ENCODE results near the gene ITM2B. TPM values are rescaled to one million over a fixed set of nuclear protein-coding genes. Genes with fewer than 3 reads are reported as not detected.

Gene ITM2B
- total RNA-seq, 1 experiment from 2014 or later, result 120 TPM

DNA sequence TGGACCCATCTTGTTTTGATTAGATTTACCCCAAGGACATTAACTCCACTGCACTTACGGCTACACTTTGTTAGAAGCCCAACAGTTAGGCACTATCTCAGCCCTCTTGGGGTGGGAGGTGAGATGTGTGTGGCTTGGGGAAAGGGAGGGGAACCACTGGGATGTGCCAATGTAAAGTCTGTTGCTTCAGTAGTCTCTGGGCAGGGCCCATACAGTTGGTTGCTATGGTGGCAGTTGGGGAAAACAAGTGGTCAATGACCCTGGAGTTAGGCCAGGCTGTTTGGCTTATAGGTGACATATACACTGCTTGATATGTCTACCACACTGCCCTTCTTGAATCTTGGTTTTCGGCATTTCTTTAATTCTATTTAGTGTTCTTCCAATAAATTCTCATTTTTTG, 61.6 kb downstream of the ITM2B start:
- no peaks in the 10 kb centered on the region for H3K9me3 ChIP-seq (ENCODE audit: low read length)
- no peak overlapping the region for H3K4me2 ChIP-seq (ENCODE audit: low read depth, low read length, poor library complexity, severe bottlenecking)
- no peaks in the 10 kb centered on the region for H3K9me2 ChIP-seq (replicated peaks; ENCODE audit: insufficient read depth, low read length)
- no peaks in the 10 kb centered on the region for H4K20me1 ChIP-seq (ENCODE audit: insufficient read depth, low read depth, low read length)
- no peaks in the 10 kb centered on the region for H3K27me3 ChIP-seq (ENCODE audit: low read length)
- H3K9ac ChIP-seq (ENCODE audit: low read length), result no peak overlapping the region
- no peaks in the 10 kb centered on the region for H3K36me3 ChIP-seq (ENCODE audit: insufficient read depth, low read length)
- H2AFZ ChIP-seq (ENCODE audit: low read length), result no peak overlapping the region
- DNase-seq, result no peak
- no peak overlapping the region for H3K4me3 ChIP-seq (ENCODE audit: low read length)
- peaks cover 9% of the 10 kb centered on the region for H3K4me1 ChIP-seq (ENCODE audit: low read length)
- H3K79me2 ChIP-seq (ENCODE audit: low read length), result no peaks in the 10 kb centered on the region
- H3K27ac ChIP-seq (ENCODE audit: low read length), result no peak overlapping the region

- no peak overlapping the region for H3K9ac ChIP-seq (ENCODE audit: low read length)
- no peaks in the 10 kb centered on the region for H3K9me3 ChIP-seq (ENCODE audit: low read length)
- no peaks in the 10 kb centered on the region for H3K36me3 ChIP-seq (ENCODE audit: insufficient read depth, low read length)
- H3K4me3 ChIP-seq (ENCODE audit: low read length), result no peak overlapping the region
- H3K79me2 ChIP-seq (ENCODE audit: low read length), result no peaks in the 10 kb centered on the region
- H3K4me2 ChIP-seq (ENCODE audit: low read depth, low read length, poor library complexity, severe bottlenecking), result no peak overlapping the region
- H3K27me3 ChIP-seq (ENCODE audit: low read length), result no peaks in the 10 kb centered on the region
- H3K9me2 ChIP-seq (replicated peaks; ENCODE audit: insufficient read depth, low read length), result no peaks in the 10 kb centered on the region
- H3K4me1 ChIP-seq (ENCODE audit: low read length), result peaks cover 9% of the 10 kb centered on the region
- no peak overlapping the region for H3K27ac ChIP-seq (ENCODE audit: low read length)
- no peak overlapping the region for H2AFZ ChIP-seq (ENCODE audit: low read length)
- no peak for DNase-seq
- no peaks in the 10 kb centered on the region for H4K20me1 ChIP-seq (ENCODE audit: insufficient read depth, low read depth, low read length)
These were observed 62.3 kb downstream of the ITM2B start for GRCh38 chr13:48295271-48295670.

DNA sequence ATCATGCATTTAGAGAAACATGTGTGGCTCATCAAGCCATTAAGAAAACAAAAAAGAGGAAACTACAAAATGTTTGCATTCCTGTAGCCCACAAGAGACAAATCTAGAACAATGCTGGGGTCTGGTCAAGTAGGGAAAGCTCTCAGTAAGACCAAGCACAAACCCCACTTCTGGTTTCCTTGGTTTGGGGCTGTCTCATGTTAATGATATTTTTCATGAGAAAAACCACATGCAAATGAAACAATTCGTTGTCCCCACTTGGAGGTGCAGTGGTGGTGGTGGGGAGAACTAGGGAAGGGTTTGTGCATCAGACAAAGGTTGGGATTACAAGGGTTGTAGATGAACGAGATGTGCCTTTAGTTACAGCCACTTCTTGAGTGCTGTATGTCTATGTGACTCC, 63.5 kb downstream of the ITM2B start:
- no peak overlapping the region for H3K9ac ChIP-seq (ENCODE audit: low read length)
- no peaks in the 10 kb centered on the region for H3K9me3 ChIP-seq (ENCODE audit: low read length)
- no peak overlapping the region for H3K27ac ChIP-seq (ENCODE audit: low read length)
- H3K36me3 ChIP-seq (ENCODE audit: insufficient read depth, low read length), result no peaks in the 10 kb centered on the region
- H3K79me2 ChIP-seq (ENCODE audit: low read length), result no peaks in the 10 kb centered on the region
- no peak overlapping the region for H2AFZ ChIP-seq (ENCODE audit: low read length)
- H3K9me2 ChIP-seq (replicated peaks; ENCODE audit: insufficient read depth, low read length), result no peaks in the 10 kb centered on the region
- DNase-seq, result no peak
- peaks cover 9% of the 10 kb centered on the region for H3K4me1 ChIP-seq (ENCODE audit: low read length)
- H3K27me3 ChIP-seq (ENCODE audit: low read length), result no peaks in the 10 kb centered on the region
- no peaks in the 10 kb centered on the region for H4K20me1 ChIP-seq (ENCODE audit: insufficient read depth, low read depth, low read length)
- no peak overlapping the region for H3K4me2 ChIP-seq (ENCODE audit: low read depth, low read length, poor library complexity, severe bottlenecking)
- H3K4me3 ChIP-seq (ENCODE audit: low read length), result no peak overlapping the region

DNA sequence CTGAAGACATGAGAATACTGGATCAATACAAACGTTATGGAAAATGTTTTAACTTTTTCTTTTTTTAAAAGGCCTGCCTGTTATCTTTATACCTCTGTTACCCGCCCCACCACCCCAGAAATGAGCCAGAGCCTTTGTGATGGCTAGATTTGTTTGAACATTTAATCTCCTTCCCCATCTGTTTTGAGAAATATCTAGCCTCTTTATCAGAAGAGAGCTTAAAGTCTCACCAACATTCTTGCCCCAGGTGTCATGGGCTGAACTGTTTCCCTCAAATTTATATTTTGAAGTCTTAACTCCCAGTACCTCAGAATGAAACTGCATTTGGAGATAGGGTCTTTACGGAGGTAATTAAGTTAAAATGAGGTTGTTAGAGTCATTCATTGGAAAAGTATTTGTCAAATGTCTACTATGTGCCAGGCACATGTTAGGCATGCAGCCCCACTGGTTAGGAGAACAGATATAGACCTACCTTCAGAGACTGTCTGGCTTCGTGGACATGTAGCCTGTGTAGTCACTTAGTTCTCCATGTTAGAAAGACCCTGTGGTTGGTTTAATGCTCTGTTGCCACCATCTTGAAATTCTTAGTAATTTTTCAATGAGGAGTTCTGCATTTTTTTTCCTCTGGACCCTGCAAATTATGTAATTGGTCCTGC, 64.3 kb downstream of the ITM2B start:
- no peaks in the 10 kb centered on the region for H3K79me2 ChIP-seq (ENCODE audit: low read length)
- H3K9ac ChIP-seq (ENCODE audit: low read length), result no peak overlapping the region
- no peaks in the 10 kb centered on the region for H3K27me3 ChIP-seq (ENCODE audit: low read length)
- no peak overlapping the region for H3K4me3 ChIP-seq (ENCODE audit: low read length)
- no peak for DNase-seq
- H3K36me3 ChIP-seq (ENCODE audit: insufficient read depth, low read length), result no peaks in the 10 kb centered on the region
- H4K20me1 ChIP-seq (ENCODE audit: insufficient read depth, low read depth, low read length), result no peaks in the 10 kb centered on the region
- H3K4me2 ChIP-seq (ENCODE audit: low read depth, low read length, poor library complexity, severe bottlenecking), result no peak overlapping the region
- H3K4me1 ChIP-seq (ENCODE audit: low read length), result peaks cover 9% of the 10 kb centered on the region
- H3K27ac ChIP-seq (ENCODE audit: low read length), result no peak overlapping the region
- no peaks in the 10 kb centered on the region for H3K9me2 ChIP-seq (replicated peaks; ENCODE audit: insufficient read depth, low read length)
- no peaks in the 10 kb centered on the region for H3K9me3 ChIP-seq (ENCODE audit: low read length)
- H2AFZ ChIP-seq (ENCODE audit: low read length), result no peak overlapping the region

GRCh38 chr13:48299591-48299990, 66.6 kb downstream of the ITM2B start:
- Histone ChIP-seq H3K4me1 (ENCODE audit: low read length) (peaks cover 17% of the 10 kb centered on the region), H3K9ac (ENCODE audit: low read length) (no peak overlapping the region), H2AFZ (ENCODE audit: low read length) (no peak overlapping the region), H3K9me2 (replicated peaks; ENCODE audit: insufficient read depth, low read length) (no peaks in the 10 kb centered on the region), H3K79me2 (ENCODE audit: low read length) (peaks cover 5% of the 10 kb centered on the region), H3K4me3 (ENCODE audit: low read length) (no peak overlapping the region), H3K27me3 (ENCODE audit: low read length) (no peaks in the 10 kb centered on the region), H3K27ac (ENCODE audit: low read length) (no peak overlapping the region), H3K9me3 (ENCODE audit: low read length) (no peaks in the 10 kb centered on the region), H4K20me1 (ENCODE audit: insufficient read depth, low read depth, low read length) (no peaks in the 10 kb centered on the region), H3K36me3 (ENCODE audit: insufficient read depth, low read length) (no peaks in the 10 kb centered on the region), H3K4me2 (ENCODE audit: low read depth, low read length, poor library complexity, severe bottlenecking) (no peak overlapping the region)
- no peak for DNase-seq

DNA sequence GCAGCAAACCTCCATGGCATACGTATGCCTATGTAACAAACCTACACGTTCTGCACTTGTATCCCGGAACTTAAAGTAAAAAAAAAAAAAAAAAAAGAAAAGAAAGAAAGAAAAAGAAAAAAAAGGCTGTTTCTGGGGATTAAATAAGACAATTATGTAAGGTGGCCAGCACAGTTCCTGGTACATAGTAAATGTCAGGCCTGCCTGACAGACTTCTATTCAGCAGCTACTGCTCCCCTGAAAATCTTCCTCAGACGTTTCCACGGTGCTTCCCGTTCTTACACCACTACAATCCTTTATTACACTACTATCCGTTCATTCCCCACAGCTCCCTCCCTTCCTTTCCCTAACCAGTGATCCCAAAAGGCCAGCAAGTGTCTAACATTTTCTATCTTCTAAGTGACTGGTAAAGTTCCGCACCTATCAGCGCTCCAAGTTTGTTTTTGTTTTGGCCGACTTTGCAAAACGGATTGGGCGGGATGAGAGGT, 69.9 kb downstream of the ITM2B start:
- DNase-seq, result no peak
- H2AFZ ChIP-seq (ENCODE audit: low read length), result peak overlapping the region; percentile 68; the same call in 1 of the 2 replicates
- peak overlapping the region; percentile 91 for H3K27ac ChIP-seq (ENCODE audit: low read length)
- H3K79me2 ChIP-seq (ENCODE audit: low read length), result peaks cover 38% of the 10 kb centered on the region
- peak overlapping the region; percentile 98 for H3K4me2 ChIP-seq (ENCODE audit: low read depth, low read length, poor library complexity, severe bottlenecking)
- no peaks in the 10 kb centered on the region for H3K9me2 ChIP-seq (replicated peaks; ENCODE audit: insufficient read depth, low read length)
- peak overlapping the region; percentile 98 for H3K4me3 ChIP-seq (ENCODE audit: low read length)
- peaks cover 12% of the 10 kb centered on the region for H3K4me1 ChIP-seq (ENCODE audit: low read length)
- H3K9ac ChIP-seq (ENCODE audit: low read length), result peak overlapping the region; percentile 99
- no peaks in the 10 kb centered on the region for H3K27me3 ChIP-seq (ENCODE audit: low read length)
- H3K9me3 ChIP-seq (ENCODE audit: low read length), result peaks cover 11% of the 10 kb centered on the region
- no peaks in the 10 kb centered on the region for H4K20me1 ChIP-seq (ENCODE audit: insufficient read depth, low read depth, low read length)
- peaks cover 30% of the 10 kb centered on the region for H3K36me3 ChIP-seq (ENCODE audit: insufficient read depth, low read length)

DNA sequence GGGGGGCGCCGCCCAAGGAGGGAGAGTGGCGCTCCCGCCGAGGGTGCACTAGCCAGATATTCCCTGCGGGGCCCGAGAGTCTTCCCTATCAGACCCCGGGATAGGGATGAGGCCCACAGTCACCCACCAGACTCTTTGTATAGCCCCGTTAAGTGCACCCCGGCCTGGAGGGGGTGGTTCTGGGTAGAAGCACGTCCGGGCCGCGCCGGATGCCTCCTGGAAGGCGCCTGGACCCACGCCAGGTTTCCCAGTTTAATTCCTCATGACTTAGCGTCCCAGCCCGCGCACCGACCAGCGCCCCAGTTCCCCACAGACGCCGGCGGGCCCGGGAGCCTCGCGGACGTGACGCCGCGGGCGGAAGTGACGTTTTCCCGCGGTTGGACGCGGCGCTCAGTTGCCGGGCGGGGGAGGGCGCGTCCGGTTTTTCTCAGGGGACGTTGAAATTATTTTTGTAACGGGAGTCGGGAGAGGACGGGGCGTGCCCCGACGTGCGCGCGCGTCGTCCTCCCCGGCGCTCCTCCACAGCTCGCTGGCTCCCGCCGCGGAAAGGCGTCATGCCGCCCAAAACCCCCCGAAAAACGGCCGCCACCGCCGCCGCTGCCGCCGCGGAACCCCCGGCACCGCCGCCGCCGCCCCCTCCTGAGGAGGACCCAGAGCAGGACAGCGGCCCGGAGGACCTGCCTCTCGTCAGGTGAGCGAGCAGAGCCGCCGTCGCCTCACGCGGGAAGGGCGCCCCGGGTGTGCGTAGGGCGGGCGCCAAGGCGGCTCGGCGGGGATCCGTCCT, 70.5 kb downstream of the ITM2B start, which contains the start of gene RB1:
Gene RB1 (plus strand): TSS at position 393 of the 784 bp plus-strand sequence. CDS start 162 bp downstream, at position 555.
- Histone ChIP-seq H3K9me2 (replicated peaks; ENCODE audit: insufficient read depth, low read length) (no peaks in the 10 kb centered on the region), H3K79me2 (ENCODE audit: low read length) (peaks cover 44% of the 10 kb centered on the region), H3K27me3 (ENCODE audit: low read length) (no peaks in the 10 kb centered on the region), H4K20me1 (ENCODE audit: insufficient read depth, low read depth, low read length) (no peaks in the 10 kb centered on the region), H3K27ac (ENCODE audit: low read length) (peak within 1 kb of the TSS; percentile 91), H3K4me1 (ENCODE audit: low read length) (peaks cover 12% of the 10 kb centered on the region), H2AFZ (ENCODE audit: low read length) (peak within 1 kb of the TSS; percentile 68; the same call in 1 of the 2 replicates), H3K36me3 (ENCODE audit: insufficient read depth, low read length) (peaks cover 35% of the 10 kb centered on the region), H3K9me3 (ENCODE audit: low read length) (peaks cover 11% of the 10 kb centered on the region), H3K4me3 (ENCODE audit: low read length) (peak within 1 kb of the TSS; percentile 98), H3K4me2 (ENCODE audit: low read depth, low read length, poor library complexity, severe bottlenecking) (peak within 1 kb of the TSS; percentile 98), H3K9ac (ENCODE audit: low read length) (peak within 1 kb of the TSS; percentile 99)
- peak; percentile 97 for DNase-seq

- Histone ChIP-seq H3K27me3 (ENCODE audit: low read length) (no peaks in the 10 kb centered on the region), H3K9me2 (replicated peaks; ENCODE audit: insufficient read depth, low read length) (no peaks in the 10 kb centered on the region), H2AFZ (ENCODE audit: low read length) (peak overlapping the region; percentile 68; the same call in 1 of the 2 replicates), H3K4me1 (ENCODE audit: low read length) (peaks cover 12% of the 10 kb centered on the region), H4K20me1 (ENCODE audit: insufficient read depth, low read depth, low read length) (no peaks in the 10 kb centered on the region), H3K27ac (ENCODE audit: low read length) (peak overlapping the region; percentile 91), H3K4me3 (ENCODE audit: low read length) (peak overlapping the region; percentile 98), H3K9me3 (ENCODE audit: low read length) (peaks cover 11% of the 10 kb centered on the region), H3K79me2 (ENCODE audit: low read length) (peaks cover 50% of the 10 kb centered on the region), H3K36me3 (ENCODE audit: insufficient read depth, low read length) (peaks cover 42% of the 10 kb centered on the region), H3K4me2 (ENCODE audit: low read depth, low read length, poor library complexity, severe bottlenecking) (peak overlapping the region; percentile 98), H3K9ac (ENCODE audit: low read length) (peak overlapping the region; percentile 99)
- DNase-seq, result peak; percentile 94
These were observed 71.3 kb downstream of the ITM2B start for GRCh38 chr13:48304143-48304876.

Measured in Karpas-422 (cell line).